Left hindlimb (tissue), 1 donor: ENCODE results near the gene ATG14.
"Not testable (repeated sequence)": the region's sequence is repeated elsewhere in the genome, so short reads cannot be mapped to it uniquely, and the experiment has no call there.

Experiments used
- DNase-seq: peaks from one replicate; pipeline ENCODE4 v3.0.0-alpha.2; 2018

Gene ATG14

GRCh38 chr14:55411426-55412389 lies at the start of gene ATG14:
Gene ATG14, minus strand, starts transcription at chr14:55411830. Its CDS starts 8 bp downstream, at chr14:55411822.
- DNase-seq: peak; percentile 93

GRCh38 chr14:55458800-55459515 lies 47.3 kb upstream of the ATG14 start:
- DNase-seq: no peak

GRCh38 chr14:55457496-55457895 lies 45.9 kb upstream of the ATG14 start:
- DNase-seq: no peak

- not testable (repeated sequence) for DNase-seq
Observed at GRCh38 chr14:55456411-55456810, 44.8 kb upstream of the ATG14 start.

- DNase-seq: peak; percentile 45
Observed at GRCh38 chr14:55454264-55455002, 42.8 kb upstream of the ATG14 start.

GRCh38 chr14:55451950-55452349 lies 40.3 kb upstream of the ATG14 start:
- DNase-seq: no peak

GRCh38 chr14:55451398-55451797 lies 39.8 kb upstream of the ATG14 start:
- no peak for DNase-seq

GRCh38 chr14:55450987-55451386 lies 39.4 kb upstream of the ATG14 start:
- no peak for DNase-seq

- DNase-seq: no peak
Observed at GRCh38 chr14:55450539-55450938, 38.9 kb upstream of the ATG14 start.

- DNase-seq: no peak
Observed at GRCh38 chr14:55450124-55450523, 38.5 kb upstream of the ATG14 start.

GRCh38 chr14:55449116-55449515 lies 37.5 kb upstream of the ATG14 start:
- no peak for DNase-seq

- no peak for DNase-seq
Observed at GRCh38 chr14:55448141-55448614, 36.5 kb upstream of the ATG14 start.

- no peak for DNase-seq
Observed at GRCh38 chr14:55446833-55447232, 35.2 kb upstream of the ATG14 start.

- no peak for DNase-seq
Observed at GRCh38 chr14:55446127-55446736, 34.6 kb upstream of the ATG14 start.

- DNase-seq: no peak
Observed at GRCh38 chr14:55441286-55441685, 29.7 kb upstream of the ATG14 start.

GRCh38 chr14:55440385-55440784 lies 28.8 kb upstream of the ATG14 start, which contains the start of gene TBPL2:
Gene TBPL2, minus strand, starts transcription at chr14:55440616. Its CDS starts 167 bp downstream, at chr14:55440449.
- no peak for DNase-seq

- no peak for DNase-seq
Observed at GRCh38 chr14:55438066-55438683, 26.5 kb upstream of the ATG14 start.

GRCh38 chr14:55436931-55437330 lies 25.3 kb upstream of the ATG14 start:
- DNase-seq: no peak

GRCh38 chr14:55436519-55436918 lies 24.9 kb upstream of the ATG14 start:
- DNase-seq: no peak

GRCh38 chr14:55434805-55435174 lies 23.2 kb upstream of the ATG14 start:
- no peak for DNase-seq

GRCh38 chr14:55433880-55434804 lies 22.5 kb upstream of the ATG14 start:
- no peak for DNase-seq
